HT-29 (cell line): ENCODE results near the gene ADAM30. TPM values are rescaled to one million over a fixed set of nuclear protein-coding genes. Genes with fewer than 3 reads are reported as not detected.
A peak's percentile ranks its signal among the peaks of the same experiment; 100 is the strongest.
"Not testable (repeated sequence)": the region's sequence is repeated elsewhere in the genome, so short reads cannot be mapped to it uniquely, and the experiment has no call there.

Source experiments
- DNase-seq: peaks from one replicate; pipeline ENCODE4 v3.0.0-alpha.2; 2015; ENCODE audit warnings: low spot score
- total RNA-seq: library from RNA; depleted of rRNA; stranded (reverse); fragments of >200 nt; shearing (Covaris generic); gene quantifications from 2 replicates; pipeline ENCODE4 v1.2.3, GENCODE V29; 2014; rRNA removed

The ADAM30 gene
- total RNA-seq, 1 experiment from 2014 or later = not detected

DNA sequence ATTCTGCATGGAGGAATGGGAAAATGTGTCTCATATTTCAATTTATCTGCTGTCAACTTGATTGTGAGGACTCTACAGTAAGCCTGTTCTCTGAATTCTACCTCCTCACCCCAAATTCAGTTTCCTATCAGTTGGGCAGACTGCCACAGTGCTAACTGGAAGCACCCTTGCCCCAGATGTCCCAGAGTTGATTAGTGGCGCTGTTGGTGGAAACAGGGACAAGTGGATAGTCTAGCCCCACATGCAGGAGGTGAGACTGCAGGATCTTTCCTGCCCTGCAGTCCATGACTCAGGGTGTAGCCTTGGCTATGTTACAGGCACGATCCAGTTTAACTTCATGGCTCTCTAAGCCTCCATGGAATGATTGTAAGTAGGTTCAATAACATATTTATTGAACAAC is 22.1 kb downstream of the ADAM30 start:
- DNase-seq = no peak

DNA sequence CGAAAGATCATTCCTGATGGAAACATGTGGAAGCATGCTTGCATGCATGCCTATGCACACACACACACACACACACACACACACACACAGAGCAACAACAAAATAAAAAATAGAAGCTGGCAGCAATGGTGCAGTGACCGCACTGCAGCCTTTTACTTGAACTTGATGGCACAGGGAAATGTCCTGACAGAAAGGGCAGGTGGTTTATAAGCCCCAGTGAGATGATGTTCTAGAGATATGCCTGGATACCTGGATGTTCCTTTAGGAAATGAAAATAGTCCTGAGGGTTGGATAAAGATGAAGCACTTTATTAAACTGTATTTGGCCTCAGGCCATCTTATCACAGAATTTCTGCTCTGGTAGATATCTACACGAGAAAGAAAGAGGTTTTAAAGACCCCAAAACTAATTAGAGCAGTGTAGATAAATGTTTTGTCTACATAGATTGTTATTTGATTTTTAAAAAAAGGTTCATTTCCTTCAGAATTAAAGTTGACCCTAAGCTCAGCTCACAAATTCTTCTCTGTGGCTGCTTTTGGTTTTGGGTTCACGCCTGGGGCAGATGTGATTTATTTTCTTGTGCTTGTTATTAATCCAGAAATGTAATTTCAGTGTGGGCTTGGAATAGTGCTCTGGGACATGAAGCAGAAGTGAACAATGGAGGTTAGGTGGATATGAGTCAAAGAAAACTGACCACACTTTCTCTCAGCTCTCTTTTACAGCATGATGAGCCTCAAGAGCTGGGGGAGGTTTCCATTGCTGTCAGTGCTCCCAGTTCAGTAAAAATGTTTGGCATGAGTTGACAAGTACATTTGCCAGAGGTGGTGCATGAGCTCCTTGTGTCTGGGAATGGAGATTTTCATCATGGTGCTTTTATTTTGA is 22.9 kb downstream of the ADAM30 start:
- DNase-seq = no peak

- DNase-seq = no peak
Observed at GRCh38 chr1:119871881-119872280, 24.4 kb downstream of the ADAM30 start.

DNA sequence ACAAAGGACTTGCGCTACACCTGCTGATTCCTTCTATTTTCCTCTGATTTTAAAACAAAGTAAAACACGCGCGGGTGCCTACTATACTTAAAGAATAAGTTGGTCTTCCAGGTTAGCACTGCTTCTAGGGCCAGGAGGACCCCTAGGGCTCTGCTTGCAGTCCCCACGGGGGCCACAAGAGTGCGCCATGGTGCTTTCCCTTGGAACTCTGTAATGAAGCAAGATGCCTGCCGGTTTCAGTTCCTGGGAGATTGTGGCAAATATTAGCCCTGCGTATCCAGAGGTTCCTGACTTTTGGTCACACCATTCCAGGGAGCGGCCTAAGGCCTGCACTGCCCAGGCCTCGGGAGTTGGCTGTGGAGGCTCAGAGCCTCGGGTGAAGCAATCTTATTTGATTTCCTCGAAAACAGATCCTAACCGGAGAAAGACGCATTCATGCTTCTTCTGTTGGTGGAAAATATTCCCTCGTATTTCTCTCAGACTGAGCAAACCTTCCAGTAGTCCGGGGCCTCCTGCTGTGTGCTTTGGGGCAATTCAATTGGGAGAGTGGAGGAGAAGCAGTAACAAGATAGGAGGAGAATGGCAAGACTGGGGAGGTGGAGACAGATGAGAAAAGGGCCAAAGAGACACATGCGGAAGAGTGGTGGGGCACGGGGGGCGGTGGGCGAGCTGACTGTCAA is 25.3 kb downstream of the ADAM30 start:
- peak; percentile 86 for DNase-seq

- no peak for DNase-seq
Observed at GRCh38 chr1:119869995-119870394, 26.3 kb downstream of the ADAM30 start.

DNA sequence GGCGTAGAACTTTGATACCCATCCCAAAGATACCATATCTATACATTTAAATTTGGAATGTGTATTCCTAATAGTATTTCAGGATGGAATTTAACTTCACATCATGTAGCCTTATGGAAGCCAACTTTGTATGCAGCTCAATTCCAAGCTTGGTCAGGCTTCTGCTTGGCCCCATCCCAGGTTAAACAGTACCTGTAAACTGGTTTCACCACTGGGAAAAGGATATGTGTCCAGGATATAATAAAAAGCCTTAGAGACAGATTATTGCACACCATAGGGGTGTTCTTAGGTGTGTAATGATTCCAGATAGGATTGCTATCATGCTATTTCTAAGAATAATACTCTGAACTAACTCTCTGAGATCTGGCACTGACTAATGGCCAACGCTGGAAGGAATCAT is 28.1 kb downstream of the ADAM30 start:
- no peak for DNase-seq

GRCh38 chr1:119866451-119866850 is 29.9 kb downstream of the ADAM30 start:
- DNase-seq = no peak

DNA sequence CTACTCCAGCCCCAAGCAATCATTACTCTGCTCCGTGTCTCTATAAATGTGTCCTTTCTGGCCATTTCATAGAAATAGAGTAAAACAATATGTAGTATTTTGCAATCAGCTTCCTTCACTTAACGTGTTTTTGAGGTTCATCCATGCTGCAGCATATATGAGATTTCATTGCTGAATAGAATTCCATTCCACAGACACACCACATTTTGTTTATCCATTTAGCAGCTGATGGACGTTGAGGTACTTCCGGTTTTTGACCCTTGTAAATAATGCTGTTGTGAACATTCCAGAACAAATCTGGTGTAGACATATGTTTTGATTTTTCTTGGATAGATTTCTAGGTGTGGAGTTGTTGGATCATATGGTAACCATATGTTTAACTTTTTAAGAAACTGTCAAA is 30.7 kb downstream of the ADAM30 start:
- no peak for DNase-seq

- no peak for DNase-seq
Observed at GRCh38 chr1:119862276-119862675, 34.0 kb downstream of the ADAM30 start.

- DNase-seq = peak; percentile 38
Observed at GRCh38 chr1:119861547-119861946, 34.8 kb downstream of the ADAM30 start.

DNA sequence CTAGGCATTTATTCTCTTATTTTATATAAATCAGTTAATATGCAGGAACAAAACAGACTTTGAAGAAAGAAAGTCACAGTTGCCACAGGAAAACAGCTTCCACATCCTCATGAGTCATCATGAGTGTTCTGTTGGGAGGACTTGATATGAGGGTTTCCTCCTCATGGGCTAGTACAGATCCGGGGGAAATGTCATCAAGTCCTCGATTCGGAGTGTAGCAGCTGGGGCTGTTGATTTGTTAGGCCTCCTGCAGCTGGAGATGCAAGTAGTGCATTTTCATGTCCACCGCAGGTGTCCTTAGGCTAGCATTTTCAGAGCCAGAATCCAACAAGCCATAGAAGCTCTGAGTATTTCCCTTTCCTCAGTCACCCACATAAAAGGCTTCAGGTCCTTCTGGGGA is 36.7 kb downstream of the ADAM30 start:
- peak; percentile 60 for DNase-seq

GRCh38 chr1:119858556-119859214 is 37.6 kb downstream of the ADAM30 start:
- peak; percentile 33 for DNase-seq

GRCh38 chr1:119858126-119858525 is 38.2 kb downstream of the ADAM30 start:
- no peak for DNase-seq

- DNase-seq = no peak
Observed at GRCh38 chr1:119853155-119853554, 43.2 kb downstream of the ADAM30 start.

GRCh38 chr1:119844206-119844605 is 52.1 kb downstream of the ADAM30 start:
- DNase-seq = not testable (repeated sequence)

Other genes starting within 250 kb of the ADAM30 start
- 1.3 and 1.8 TPM in 2 replicates for gene ZNF697, start 248.2 kb downstream of the ADAM30 start, total RNA-seq
- gene PHGDH, start 184.6 kb downstream of the ADAM30 start, total RNA-seq = 59.1 and 60.3 TPM in 2 replicates
- gene HMGCS2, start 127.6 kb downstream of the ADAM30 start, total RNA-seq = 4.1 and 10.2 TPM in 2 replicates
- gene REG4, start 85.1 kb downstream of the ADAM30 start, total RNA-seq = 12.4 and 12.8 TPM in 2 replicates
- 27.0 and 38.0 TPM in 2 replicates for gene NOTCH2, start 173.1 kb upstream of the ADAM30 start, total RNA-seq